GM18907 (cell line): ENCODE data around the gene AK1.
"Not testable (repeated sequence)": the region's sequence is repeated elsewhere in the genome, so short reads cannot be mapped to it uniquely, and the experiment has no call there.

ENCODE experiments used
- ATAC-seq: cut with Tn5 transposase; IDR thresholded peaks from one replicate; pipeline ENCODE4 v1.9.1; 2021; ENCODE audit warnings: mild to moderate bottlenecking, moderate library complexity; ENCODE audit not compliant: unreplicated experiment

Gene AK1

GRCh38 chr9:127885508-127886281 is 8.2 kb upstream of the AK1 start:
- no peak for ATAC-seq

GRCh38 chr9:127884976-127885490 is 7.6 kb upstream of the AK1 start:
- ATAC-seq, result no peak

GRCh38 chr9:127884427-127884911 is 7.0 kb upstream of the AK1 start:
- no peak for ATAC-seq

- ATAC-seq, result no peak
These were observed 6.5 kb upstream of the AK1 start for GRCh38 chr9:127883959-127884358.

GRCh38 chr9:127881715-127882114 is 4.2 kb upstream of the AK1 start:
- not testable (repeated sequence) for ATAC-seq

- ATAC-seq, result no peak
These were observed 2.7 kb upstream of the AK1 start for GRCh38 chr9:127880143-127880542.

GRCh38 chr9:127878652-127879390 is 1.3 kb upstream of the AK1 start:
- no peak for ATAC-seq

- ATAC-seq, result no peak
These were observed 651 bp upstream of the AK1 start for GRCh38 chr9:127878001-127878651.

GRCh38 chr9:127876764-127877562 is 512 bp downstream of the AK1 start:
- no peak for ATAC-seq

GRCh38 chr9:127876026-127876763 is 1.3 kb downstream of the AK1 start:
- ATAC-seq, result no peak

- no peak for ATAC-seq
These were observed 2.0 kb downstream of the AK1 start for GRCh38 chr9:127875306-127875966.

GRCh38 chr9:127874301-127875221 is 2.9 kb downstream of the AK1 start:
- ATAC-seq, result no peak

GRCh38 chr9:127873886-127874285 is 3.6 kb downstream of the AK1 start:
- no peak for ATAC-seq

- ATAC-seq, result no peak
These were observed 4.2 kb downstream of the AK1 start for GRCh38 chr9:127873223-127873691.

- ATAC-seq, result no peak
These were observed 4.9 kb downstream of the AK1 start for GRCh38 chr9:127872369-127873222.

GRCh38 chr9:127871531-127871930 is 5.9 kb downstream of the AK1 start:
- ATAC-seq, result no peak

- no peak for ATAC-seq
These were observed 6.6 kb downstream of the AK1 start for GRCh38 chr9:127870887-127871286.
